H1 (cell line): ENCODE results near the gene GLCE. TPM values are rescaled to one million over a fixed set of nuclear protein-coding genes. Genes with fewer than 3 reads are reported as not detected.
A peak's percentile ranks its signal among the peaks of the same experiment; 100 is the strongest.

Source experiments
- CTCF ChIA-PET: fragments of 300-600 bp; sonication (Branson Sonifier 250); formaldehyde crosslinking; loops from one replicate; lab custom pipeline; 2021; ENCODE audit not compliant: partially characterized antibody; lab: Charles Lee
- POLR2A ChIA-PET: fragments of 300-600 bp; sonication (Branson Sonifier 250); formaldehyde crosslinking; loops from one replicate; lab custom pipeline; 2021; ENCODE audit warnings: inconsistent platforms; ENCODE audit not compliant: partially characterized antibody; lab: Charles Lee
- DNase-seq, 2 experiments: peaks; one replicate each; pipeline versions ENCODE4 v3.0.0 to v3.0.0-alpha.2; 2010 to 2022; ENCODE audit warnings: low spot score in 2 of 2, low read depth in 1 of 2, mixed read lengths in 1 of 2
- FAIRE-seq: peaks from 2 replicates; lab custom pipeline; 2011; peaks lifted over from hg19 to GRCh38; lab: Jason Lieb, UNC
- H2AFZ ChIP-seq: 2 replicates; pipeline ENCODE4 v1.8.1; 2012; ENCODE audit warnings: low read length, inconsistent platforms
- H2AK5ac ChIP-seq: 2 replicates; pipeline ENCODE4 v1.6.1; 2013; ENCODE audit warnings: low read depth, low read length
- H2BK120ac ChIP-seq: replicated peaks from 2 replicates; pipeline ENCODE3; 2013; ENCODE audit warnings: low read depth, low read length, inconsistent platforms
- H2BK12ac ChIP-seq: 2 replicates; pipeline ENCODE4 v1.6.1; 2013; ENCODE audit warnings: low read depth, low read length
- H2BK15ac ChIP-seq: 2 replicates; pipeline ENCODE4 v1.6.1; 2013; ENCODE audit warnings: low read length
- H2BK20ac ChIP-seq: 2 replicates; pipeline ENCODE4 v1.6.1; 2013; ENCODE audit warnings: low read length
- H2BK5ac ChIP-seq: 2 replicates; pipeline ENCODE4 v1.6.1; 2013; ENCODE audit warnings: low read depth, low read length
- H3K14ac ChIP-seq: 2 replicates; pipeline ENCODE4 v1.6.1; 2013; ENCODE audit warnings: inconsistent platforms; ENCODE audit not compliant: insufficient read length
- H3K18ac ChIP-seq: 2 replicates; pipeline ENCODE4 v1.6.1; 2013; ENCODE audit warnings: low read length; ENCODE audit errors: extremely low read depth
- H3K23ac ChIP-seq: 2 replicates; pipeline ENCODE4 v1.6.1; 2013; ENCODE audit warnings: inconsistent platforms; ENCODE audit not compliant: insufficient read length
- H3K23me2 ChIP-seq: 2 replicates; pipeline ENCODE4 v1.6.1; 2013; ENCODE audit warnings: low read depth, low read length
- H3K27ac ChIP-seq: 2 replicates; pipeline ENCODE4 v1.6.1; 2011; ENCODE audit warnings: low read depth, low read length, inconsistent platforms
- H3K27me3 ChIP-seq, 4 experiments: replicated peaks in 1 of 4; 1 replicate in 1 of 4; 2 replicates in 3 of 4; pipeline versions ENCODE4 v1.6.1 to v1.8.1; 2011 to 2013; ENCODE audit warnings: low read length in 3 of 4, mild to moderate bottlenecking in 3 of 4, inconsistent platforms in 2 of 4, mixed read lengths in 2 of 4, moderate library complexity in 1 of 4; ENCODE audit not compliant: control insufficient read depth in 3 of 4, insufficient read depth in 3 of 4; ENCODE audit errors: extremely low read depth in 1 of 4
- H3K36me3 ChIP-seq, 4 experiments: 2 replicates each; pipeline versions ENCODE4 v1.6.1 to v1.8.1; 2011 to 2013; ENCODE audit warnings: mild to moderate bottlenecking in 4 of 4, low read length in 3 of 4, moderate library complexity in 2 of 4, control low read depth in 1 of 4, inconsistent platforms in 1 of 4; ENCODE audit not compliant: insufficient read depth in 4 of 4, control insufficient read depth in 2 of 4
- H3K4ac ChIP-seq: replicated peaks from 2 replicates; pipeline ENCODE3; 2013; ENCODE audit warnings: low read length, low read depth, mixed read lengths, inconsistent platforms; ENCODE audit not compliant: insufficient read length
- H3K4me1 ChIP-seq, 4 experiments: replicated peaks in 1 of 4; 1 replicate in 1 of 4; 2 replicates in 3 of 4; pipeline versions ENCODE4 v1.6.1 to v1.8.1; 2011 to 2013; ENCODE audit warnings: low read length in 3 of 4, inconsistent platforms in 2 of 4, mixed read lengths in 1 of 4; ENCODE audit not compliant: insufficient read depth in 4 of 4, control insufficient read depth in 3 of 4
- H3K4me2 ChIP-seq, 2 experiments: 2 replicates each; pipeline versions ENCODE4 v1.6.1 to v1.8.1; 2011 to 2013; ENCODE audit warnings: low read depth in 2 of 2, low read length in 2 of 2, control low read depth in 1 of 2, inconsistent platforms in 1 of 2, mild to moderate bottlenecking in 1 of 2; ENCODE audit not compliant: insufficient read depth in 1 of 2
- H3K4me3 ChIP-seq, 4 experiments: fragments of 200-600, 300-600 bp in 1 of 4; sonication (generic), shearing (Covaris generic), sonication (Bioruptor Twin) in 1 of 4; 2 replicates each; pipeline versions ENCODE4 v1.5.1 to v1.8.1; 2011 to 2016; ENCODE audit warnings: low read length in 4 of 4, low read depth in 3 of 4, control low read depth in 2 of 4, inconsistent platforms in 2 of 4, mild to moderate bottlenecking in 2 of 4, mixed read lengths in 1 of 4, moderate library complexity in 1 of 4; ENCODE audit not compliant: insufficient read depth in 2 of 4; ENCODE audit errors: extremely low read depth in 1 of 4
- H3K56ac ChIP-seq: replicated peaks from 2 replicates; pipeline ENCODE3; 2013; ENCODE audit warnings: low read depth, mild to moderate bottlenecking, mixed read lengths, low read length, inconsistent platforms; ENCODE audit not compliant: insufficient read length
- H3K79me1 ChIP-seq: 2 replicates; pipeline ENCODE4 v1.6.1; 2013; ENCODE audit warnings: low read depth, low read length, control low read depth
- H3K79me2 ChIP-seq, 2 experiments: 2 replicates each; pipeline versions ENCODE4 v1.6.1 to v1.8.1; 2012 to 2013; ENCODE audit warnings: low read length in 2 of 2, mild to moderate bottlenecking in 2 of 2, inconsistent platforms in 1 of 2; ENCODE audit not compliant: insufficient read depth in 2 of 2, control insufficient read depth in 1 of 2
- H3K9ac ChIP-seq, 4 experiments: replicated peaks in 1 of 4; 1 replicate in 1 of 4; 2 replicates in 3 of 4; pipeline versions ENCODE4 v1.6.1 to v1.8.1; 2011 to 2013; ENCODE audit warnings: low read depth in 3 of 4, low read length in 3 of 4, control low read depth in 2 of 4, mild to moderate bottlenecking in 2 of 4, moderate library complexity in 2 of 4, inconsistent platforms in 1 of 4; ENCODE audit errors: extremely low read depth in 1 of 4
- H3K9me3 ChIP-seq, 2 experiments: 2 replicates each; pipeline versions ENCODE4 v1.6.1 to v1.8.1; 2012 to 2013; ENCODE audit warnings: mild to moderate bottlenecking in 2 of 2, moderate library complexity in 2 of 2, control low read depth in 1 of 2, inconsistent platforms in 1 of 2, low read depth in 1 of 2, low read length in 1 of 2, mixed read lengths in 1 of 2; ENCODE audit not compliant: insufficient read depth in 2 of 2
- H4K20me1 ChIP-seq, 2 experiments: replicated peaks in 1 of 2; 2 replicates each; pipeline versions ENCODE3 to v1.8.1; 2011 to 2013; ENCODE audit warnings: inconsistent platforms in 2 of 2, low read length in 2 of 2, mild to moderate bottlenecking in 1 of 2; ENCODE audit not compliant: insufficient read depth in 2 of 2, control insufficient read depth in 1 of 2
- H4K5ac ChIP-seq: 2 replicates; pipeline ENCODE4 v1.6.1; 2013; ENCODE audit warnings: low read length, low read depth, mixed read lengths, inconsistent platforms; ENCODE audit not compliant: insufficient read length
- H4K8ac ChIP-seq: 2 replicates; pipeline ENCODE4 v1.8.0; 2013; ENCODE audit warnings: mild to moderate bottlenecking, moderate library complexity, low read length, inconsistent platforms; ENCODE audit not compliant: insufficient read depth; ENCODE audit errors: extremely low read depth
- H4K91ac ChIP-seq: replicated peaks from 2 replicates; pipeline ENCODE3; 2013; ENCODE audit warnings: low read length, mixed read lengths, inconsistent platforms; ENCODE audit not compliant: insufficient read length
- CTCF ChIP-seq, 3 experiments: IDR thresholded peaks; 1 replicate in 2 of 3; 2 replicates in 1 of 3; pipeline versions ENCODE4 v1.5.1 to v1.6.1; 2011; ENCODE audit warnings: low read length in 3 of 3, mild to moderate bottlenecking in 3 of 3, inconsistent platforms in 2 of 3, low read depth in 1 of 3, moderate library complexity in 1 of 3; ENCODE audit not compliant: insufficient read depth in 1 of 3; ENCODE audit errors: control extremely low read depth in 1 of 3
- WGBS, 2 experiments: shearing (Covaris generic) in 1 of 2; methylation state at CpG; one replicate each; pipeline versions ENCODE4 v1.1.6 to v1.1.7; 2013 to 2015; ENCODE audit warnings: low lambda C conversion rate in 2 of 2, mixed read lengths in 2 of 2, inconsistent platforms in 1 of 2, low coverage in 1 of 2, missing lambda C conversion rate in 1 of 2; ENCODE audit not compliant: insufficient replicate concordance in 2 of 2, insufficient coverage in 1 of 2, insufficient read length in 1 of 2; ENCODE audit errors: extremely low coverage in 1 of 2, missing lambda C conversion rate in 1 of 2; 5-methylcytosine and 5-hydroxymethylcytosine counted together
- polyA plus RNA-seq, 7 experiments: library from polyadenylated mRNA; depleted of rRNA in 3 of 7; stranded (reverse) in 5 of 7; unstranded in 2 of 7; fragments of >200 nt in 5 of 7; fragments of 200-250 nt in 2 of 7; gene quantifications; 1 replicate in 5 of 7; 2 replicates in 1 of 7; 4 replicates in 1 of 7; pipeline versions ENCODE4 v1.2.1 to v1.2.3, GENCODE V29; 2011 to 2013; ENCODE audit warnings: missing spikeins in 2 of 7, mixed read lengths in 2 of 7
- total RNA-seq: library from RNA; stranded (reverse); fragmentation: NEBNext Ultra II Directional; extraction: Animal tissue kit (Norgen Biotek cat#: 25700); gene quantifications from 2 replicates; pipeline ENCODE4 v1.2.1, GENCODE V29; 2021

The GLCE gene
- total and polyA plus RNA-seq, 2 of the 8 experiments (the other 6 are each of a cell fraction or from before 2014, with no cell fraction given) = 17.1 to 22.7 TPM

GRCh38 chr15:69277316-69277715, 116.9 kb downstream of the GLCE start:
- H2BK15ac ChIP-seq = no peak overlapping the region
- no peak overlapping the region for H3K4me3 ChIP-seq
- H3K4ac ChIP-seq = no peak overlapping the region
- H2BK5ac ChIP-seq = no peak overlapping the region
- H2AK5ac ChIP-seq = no peak overlapping the region; the same call in 1 of the 2 replicates
- WGBS, 2 experiments = 93% methylated on average over 9 of the region's 9 CpGs; no CpG with 5 or more reads in 1 of the 2 experiments
- H4K5ac ChIP-seq = no peak overlapping the region
- no peaks in the 10 kb centered on the region for H3K79me1 ChIP-seq
- no peak overlapping the region for H2AFZ ChIP-seq
- H4K91ac ChIP-seq = no peak overlapping the region
- no peak overlapping the region for H3K23ac ChIP-seq
- H3K79me2 ChIP-seq = no peaks in the 10 kb centered on the region
- no peak overlapping the region for H2BK12ac ChIP-seq
- H3K18ac ChIP-seq = no peak overlapping the region
- peaks cover 0 to 6% (median 0%) of the 10 kb centered on the region in 4 experiments; a peak in 1 of 7 replicates for H3K4me1 ChIP-seq
- H3K23me2 ChIP-seq = no peaks in the 10 kb centered on the region; the same call in 1 of the 2 replicates
- FAIRE-seq (no peak), DNase-seq (peak in 1 of 2 experiments; percentile 31)
- H3K9ac ChIP-seq = no peak overlapping the region
- H3K36me3 ChIP-seq = no peaks in the 10 kb centered on the region
- H4K8ac ChIP-seq = no peak overlapping the region
- H3K9me3 ChIP-seq = no peaks in the 10 kb centered on the region
- no peak overlapping the region for H2BK20ac ChIP-seq
- H4K20me1 ChIP-seq = no peaks in the 10 kb centered on the region
- POLR2A ChIA-PET = no interaction called here
- no peak overlapping the region for H3K27ac ChIP-seq
- H3K4me2 ChIP-seq = no peak overlapping the region
- no peak overlapping the region for H2BK120ac ChIP-seq
- no peak overlapping the region for H3K14ac ChIP-seq
- H3K27me3 ChIP-seq = no peaks in the 10 kb centered on the region
- CTCF ChIA-PET = interaction anchor here (0.6 to 4.5 kb wide), 8 partner anchors 11 to 243 kb away, joined by 3 to 25 read pairs (median 3); no protein-coding TSS in a partner anchor
- no peak overlapping the region for H3K56ac ChIP-seq
- TF ChIP-seq CTCF (IDR thresholded peaks at IDR 0.05; ENCODE audit: control extremely low read depth in 1 of 3, insufficient read depth in 1 of 3, low read depth in 1 of 3, low read length in 3 of 3) = no peak
